Measurements from ENCODE around the gene REEP2.

DNA sequence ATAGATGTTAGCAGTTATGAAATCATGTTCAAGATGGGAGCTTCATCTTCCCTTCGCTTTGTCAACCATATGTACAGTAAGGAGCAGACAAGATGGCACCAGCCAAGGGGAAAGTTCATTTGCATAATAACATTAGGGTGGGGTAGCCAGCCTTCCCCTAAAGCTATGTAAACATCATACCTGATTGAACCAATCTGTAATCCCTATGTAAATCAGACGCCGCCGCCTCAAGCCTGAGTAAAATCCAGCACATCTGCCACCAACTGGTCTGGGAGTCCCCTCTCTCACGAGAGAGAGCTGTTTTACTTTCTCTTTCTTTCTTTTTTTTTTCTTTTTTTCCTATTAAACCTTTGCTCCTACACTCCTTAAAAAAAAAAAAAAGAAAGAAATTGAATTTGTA, 30.8 kb upstream of the REEP2 start:
- no peak for TF ChIP-seq POLR2A (IDR thresholded peaks at IDR 0.05)
- TF ChIP-seq, protein P1, sequence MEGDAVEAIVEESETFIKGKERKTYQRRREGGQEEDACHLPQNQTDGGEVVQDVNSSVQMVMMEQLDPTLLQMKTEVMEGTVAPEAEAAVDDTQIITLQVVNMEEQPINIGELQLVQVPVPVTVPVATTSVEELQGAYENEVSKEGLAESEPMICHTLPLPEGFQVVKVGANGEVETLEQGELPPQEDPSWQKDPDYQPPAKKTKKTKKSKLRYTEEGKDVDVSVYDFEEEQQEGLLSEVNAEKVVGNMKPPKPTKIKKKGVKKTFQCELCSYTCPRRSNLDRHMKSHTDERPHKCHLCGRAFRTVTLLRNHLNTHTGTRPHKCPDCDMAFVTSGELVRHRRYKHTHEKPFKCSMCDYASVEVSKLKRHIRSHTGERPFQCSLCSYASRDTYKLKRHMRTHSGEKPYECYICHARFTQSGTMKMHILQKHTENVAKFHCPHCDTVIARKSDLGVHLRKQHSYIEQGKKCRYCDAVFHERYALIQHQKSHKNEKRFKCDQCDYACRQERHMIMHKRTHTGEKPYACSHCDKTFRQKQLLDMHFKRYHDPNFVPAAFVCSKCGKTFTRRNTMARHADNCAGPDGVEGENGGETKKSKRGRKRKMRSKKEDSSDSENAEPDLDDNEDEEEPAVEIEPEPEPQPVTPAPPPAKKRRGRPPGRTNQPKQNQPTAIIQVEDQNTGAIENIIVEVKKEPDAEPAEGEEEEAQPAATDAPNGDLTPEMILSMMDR (IDR thresholded peaks at IDR 0.05), result no peak

All from thyroid gland (tissue), 4 donors.